Liver (tissue), 3 donors: ENCODE data around the gene ASIC3.

ENCODE experiments used
- FOXA1 ChIP-seq: IDR thresholded peaks from 2 replicates; pipeline ENCODE4 v1.6.1; 2016; ENCODE audit warnings: antibody characterized with exemption
- GABPA ChIP-seq, 2 donors: IDR thresholded peaks in 1 of 2; conservative IDR thresholded peaks in 1 of 2; 2 replicates each; pipeline ENCODE4 v1.6.1; 2016; ENCODE audit warnings: antibody characterized with exemption in 2 of 2, mild to moderate bottlenecking in 1 of 2, moderate library complexity in 1 of 2
- HNF4A ChIP-seq, 2 donors: conservative IDR thresholded peaks; 2 replicates each; pipeline ENCODE4 v1.6.1; 2016; ENCODE audit warnings: antibody characterized with exemption in 2 of 2, mild to moderate bottlenecking in 2 of 2
- JUND ChIP-seq, 2 donors: IDR thresholded peaks; 2 replicates each; pipeline ENCODE4 v1.6.1; 2016; ENCODE audit warnings: antibody characterized with exemption in 2 of 2
- RAD21 ChIP-seq, 2 donors: IDR thresholded peaks; 2 replicates each; pipeline ENCODE4 v1.6.1; 2016; ENCODE audit warnings: antibody characterized with exemption in 2 of 2, mild to moderate bottlenecking in 2 of 2
- RXRA ChIP-seq, 2 donors: IDR thresholded peaks; 2 replicates each; pipeline ENCODE4 v1.6.1; 2017 to 2018; ENCODE audit warnings: antibody characterized with exemption in 2 of 2, mild to moderate bottlenecking in 1 of 2
- SP1 ChIP-seq: IDR thresholded peaks from 2 replicates; pipeline ENCODE4 v1.6.1; 2018; ENCODE audit warnings: antibody characterized with exemption, mild to moderate bottlenecking
- TAF1 ChIP-seq: conservative IDR thresholded peaks from 2 replicates; pipeline ENCODE4 v1.6.1; 2016; ENCODE audit warnings: antibody characterized with exemption, mild to moderate bottlenecking
- YY1 ChIP-seq: IDR thresholded peaks from 2 replicates; pipeline ENCODE4 v1.6.1; 2016; ENCODE audit warnings: antibody characterized with exemption, mild to moderate bottlenecking
- TF ChIP-seq, protein P1 (sequence below): fragments of 150-350 bp; IDR thresholded peaks from 2 replicates; pipeline ENCODE4 v1.5.1; 2017; ENCODE audit warnings: improper control_type of control experiment, low read depth, low read length; ENCODE audit not compliant: missing input control
- TF ChIP-seq, protein P2 (sequence below): IDR thresholded peaks from 2 replicates; pipeline ENCODE4 v1.6.1; 2016; ENCODE audit warnings: antibody characterized with exemption, mild to moderate bottlenecking
- TF ChIP-seq, protein P3 (sequence below): IDR thresholded peaks from 2 replicates; pipeline ENCODE4 v1.6.1; 2016; ENCODE audit warnings: antibody characterized with exemption
- TF ChIP-seq, protein P4 (sequence below): IDR thresholded peaks from 2 replicates; pipeline ENCODE4 v1.6.1; 2016; ENCODE audit warnings: antibody characterized with exemption
- TF ChIP-seq, protein P5 (sequence below): IDR thresholded peaks from 2 replicates; pipeline ENCODE4 v1.6.1; 2016; ENCODE audit warnings: antibody characterized with exemption
- donor health status: healthy.
- donor health status: healthy.

DNA sequence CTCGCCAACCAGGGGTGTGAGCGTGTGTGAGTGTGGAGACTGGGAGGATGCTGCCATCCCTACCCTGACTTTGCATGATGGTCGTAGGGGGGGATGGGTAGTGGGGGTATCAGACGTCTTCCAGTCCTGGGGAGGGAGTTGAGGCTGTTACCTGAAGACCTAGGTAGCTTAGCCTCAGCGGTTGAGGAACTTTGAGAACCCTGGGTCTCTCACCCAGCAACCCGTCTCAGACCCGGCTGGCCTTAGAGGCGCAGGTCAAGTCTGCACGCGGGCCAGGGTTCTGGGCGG lies 13.7 kb downstream of the ASIC3 start:
- TF ChIP-seq, protein P1, sequence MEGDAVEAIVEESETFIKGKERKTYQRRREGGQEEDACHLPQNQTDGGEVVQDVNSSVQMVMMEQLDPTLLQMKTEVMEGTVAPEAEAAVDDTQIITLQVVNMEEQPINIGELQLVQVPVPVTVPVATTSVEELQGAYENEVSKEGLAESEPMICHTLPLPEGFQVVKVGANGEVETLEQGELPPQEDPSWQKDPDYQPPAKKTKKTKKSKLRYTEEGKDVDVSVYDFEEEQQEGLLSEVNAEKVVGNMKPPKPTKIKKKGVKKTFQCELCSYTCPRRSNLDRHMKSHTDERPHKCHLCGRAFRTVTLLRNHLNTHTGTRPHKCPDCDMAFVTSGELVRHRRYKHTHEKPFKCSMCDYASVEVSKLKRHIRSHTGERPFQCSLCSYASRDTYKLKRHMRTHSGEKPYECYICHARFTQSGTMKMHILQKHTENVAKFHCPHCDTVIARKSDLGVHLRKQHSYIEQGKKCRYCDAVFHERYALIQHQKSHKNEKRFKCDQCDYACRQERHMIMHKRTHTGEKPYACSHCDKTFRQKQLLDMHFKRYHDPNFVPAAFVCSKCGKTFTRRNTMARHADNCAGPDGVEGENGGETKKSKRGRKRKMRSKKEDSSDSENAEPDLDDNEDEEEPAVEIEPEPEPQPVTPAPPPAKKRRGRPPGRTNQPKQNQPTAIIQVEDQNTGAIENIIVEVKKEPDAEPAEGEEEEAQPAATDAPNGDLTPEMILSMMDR: no peak
- TF ChIP-seq GABPA (IDR thresholded peaks at IDR 0.05 in 1 of 2, conservative IDR thresholded peaks at IDR 0.05 in 1 of 2): no peak
- no peak for TF ChIP-seq SP1
- no peak for TF ChIP-seq FOXA1
- TF ChIP-seq, protein P2, sequence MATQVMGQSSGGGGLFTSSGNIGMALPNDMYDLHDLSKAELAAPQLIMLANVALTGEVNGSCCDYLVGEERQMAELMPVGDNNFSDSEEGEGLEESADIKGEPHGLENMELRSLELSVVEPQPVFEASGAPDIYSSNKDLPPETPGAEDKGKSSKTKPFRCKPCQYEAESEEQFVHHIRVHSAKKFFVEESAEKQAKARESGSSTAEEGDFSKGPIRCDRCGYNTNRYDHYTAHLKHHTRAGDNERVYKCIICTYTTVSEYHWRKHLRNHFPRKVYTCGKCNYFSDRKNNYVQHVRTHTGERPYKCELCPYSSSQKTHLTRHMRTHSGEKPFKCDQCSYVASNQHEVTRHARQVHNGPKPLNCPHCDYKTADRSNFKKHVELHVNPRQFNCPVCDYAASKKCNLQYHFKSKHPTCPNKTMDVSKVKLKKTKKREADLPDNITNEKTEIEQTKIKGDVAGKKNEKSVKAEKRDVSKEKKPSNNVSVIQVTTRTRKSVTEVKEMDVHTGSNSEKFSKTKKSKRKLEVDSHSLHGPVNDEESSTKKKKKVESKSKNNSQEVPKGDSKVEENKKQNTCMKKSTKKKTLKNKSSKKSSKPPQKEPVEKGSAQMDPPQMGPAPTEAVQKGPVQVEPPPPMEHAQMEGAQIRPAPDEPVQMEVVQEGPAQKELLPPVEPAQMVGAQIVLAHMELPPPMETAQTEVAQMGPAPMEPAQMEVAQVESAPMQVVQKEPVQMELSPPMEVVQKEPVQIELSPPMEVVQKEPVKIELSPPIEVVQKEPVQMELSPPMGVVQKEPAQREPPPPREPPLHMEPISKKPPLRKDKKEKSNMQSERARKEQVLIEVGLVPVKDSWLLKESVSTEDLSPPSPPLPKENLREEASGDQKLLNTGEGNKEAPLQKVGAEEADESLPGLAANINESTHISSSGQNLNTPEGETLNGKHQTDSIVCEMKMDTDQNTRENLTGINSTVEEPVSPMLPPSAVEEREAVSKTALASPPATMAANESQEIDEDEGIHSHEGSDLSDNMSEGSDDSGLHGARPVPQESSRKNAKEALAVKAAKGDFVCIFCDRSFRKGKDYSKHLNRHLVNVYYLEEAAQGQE: no peak
- no peak for TF ChIP-seq YY1
- TF ChIP-seq, protein P3, sequence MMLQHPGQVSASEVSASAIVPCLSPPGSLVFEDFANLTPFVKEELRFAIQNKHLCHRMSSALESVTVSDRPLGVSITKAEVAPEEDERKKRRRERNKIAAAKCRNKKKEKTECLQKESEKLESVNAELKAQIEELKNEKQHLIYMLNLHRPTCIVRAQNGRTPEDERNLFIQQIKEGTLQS: no peak
- TF ChIP-seq RXRA (IDR thresholded peaks at IDR 0.05): no peak
- no peak for TF ChIP-seq RAD21 (IDR thresholded peaks at IDR 0.05)
- TF ChIP-seq, protein P4, sequence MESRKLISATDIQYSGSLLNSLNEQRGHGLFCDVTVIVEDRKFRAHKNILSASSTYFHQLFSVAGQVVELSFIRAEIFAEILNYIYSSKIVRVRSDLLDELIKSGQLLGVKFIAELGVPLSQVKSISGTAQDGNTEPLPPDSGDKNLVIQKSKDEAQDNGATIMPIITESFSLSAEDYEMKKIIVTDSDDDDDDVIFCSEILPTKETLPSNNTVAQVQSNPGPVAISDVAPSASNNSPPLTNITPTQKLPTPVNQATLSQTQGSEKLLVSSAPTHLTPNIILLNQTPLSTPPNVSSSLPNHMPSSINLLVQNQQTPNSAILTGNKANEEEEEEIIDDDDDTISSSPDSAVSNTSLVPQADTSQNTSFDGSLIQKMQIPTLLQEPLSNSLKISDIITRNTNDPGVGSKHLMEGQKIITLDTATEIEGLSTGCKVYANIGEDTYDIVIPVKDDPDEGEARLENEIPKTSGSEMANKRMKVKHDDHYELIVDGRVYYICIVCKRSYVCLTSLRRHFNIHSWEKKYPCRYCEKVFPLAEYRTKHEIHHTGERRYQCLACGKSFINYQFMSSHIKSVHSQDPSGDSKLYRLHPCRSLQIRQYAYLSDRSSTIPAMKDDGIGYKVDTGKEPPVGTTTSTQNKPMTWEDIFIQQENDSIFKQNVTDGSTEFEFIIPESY: no peak
- no peak for TF ChIP-seq JUND (IDR thresholded peaks at IDR 0.05)
- TF ChIP-seq TAF1: no peak
- TF ChIP-seq, protein P5, sequence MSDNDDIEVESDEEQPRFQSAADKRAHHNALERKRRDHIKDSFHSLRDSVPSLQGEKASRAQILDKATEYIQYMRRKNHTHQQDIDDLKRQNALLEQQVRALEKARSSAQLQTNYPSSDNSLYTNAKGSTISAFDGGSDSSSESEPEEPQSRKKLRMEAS: no peak
- TF ChIP-seq HNF4A (conservative IDR thresholded peaks at IDR 0.05): no peak
